Measurements from ENCODE around the gene ADORA2A.

The ADORA2A gene

GRCh38 chr22:24398409-24398808, 29.0 kb upstream of the ADORA2A start:
- Mint-ChIP-seq H3K27me3 (no peaks in the 10 kb centered on the region), H3K4me3 (no peak overlapping the region), H3K27ac (peak overlapping the region; percentile 68), H3K36me3 (peaks cover 11% of the 10 kb centered on the region), H3K4me1 (ENCODE audit: low read depth) (peaks cover 9% of the 10 kb centered on the region), H3K9me3 (ENCODE audit: low read depth) (no peaks in the 10 kb centered on the region)

GRCh38 chr22:24400034-24400725, 27.2 kb upstream of the ADORA2A start:
- no peak overlapping the region for H3K27ac Mint-ChIP-seq
- peaks cover 10% of the 10 kb centered on the region for H3K4me1 Mint-ChIP-seq (ENCODE audit: low read depth)

DNA sequence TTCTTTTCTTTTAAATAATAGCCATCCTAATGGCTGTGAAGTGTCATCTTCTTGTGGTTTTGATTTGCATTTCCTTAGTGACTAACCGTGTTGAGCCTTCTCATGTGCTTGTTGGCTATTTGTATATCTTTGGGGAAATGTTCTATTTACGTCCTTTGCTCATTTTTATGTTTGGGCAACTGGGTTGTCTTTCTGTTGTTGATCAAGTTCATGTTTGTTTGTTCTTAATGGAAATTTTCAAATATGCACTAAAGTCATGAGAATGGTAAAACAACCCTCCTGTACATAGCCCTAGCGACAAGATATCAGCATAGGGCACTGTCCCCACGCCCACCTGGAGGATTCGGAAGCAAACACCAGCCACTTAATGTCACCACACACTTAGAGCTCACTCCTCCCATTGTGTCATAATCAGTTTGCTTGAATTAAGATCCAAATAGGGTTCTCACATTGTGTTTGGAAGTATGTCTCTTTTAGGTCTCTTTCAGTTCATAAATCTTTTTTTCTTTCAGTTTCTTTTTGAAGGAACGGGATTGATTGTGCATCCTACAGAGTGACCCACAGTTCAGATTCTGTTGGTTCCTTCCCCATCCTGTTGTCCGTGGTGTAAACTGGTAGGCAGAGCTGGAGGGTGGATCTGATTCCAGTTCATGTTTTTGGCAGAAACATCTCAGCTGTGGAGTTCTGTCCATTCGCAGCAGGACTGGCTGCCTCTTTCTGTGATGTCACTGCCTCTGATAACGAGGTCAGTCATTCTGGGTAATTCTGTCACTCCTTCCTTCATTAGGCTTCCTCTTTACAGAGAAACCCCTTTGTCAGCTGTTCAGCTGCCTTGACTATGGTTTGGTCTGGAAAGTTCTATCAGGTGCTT, 26.4 kb upstream of the ADORA2A start:
- peak overlapping the region; percentile 8 for H3K27ac Mint-ChIP-seq
- H3K9me3 Mint-ChIP-seq (ENCODE audit: low read depth) = no peaks in the 10 kb centered on the region
- no peaks in the 10 kb centered on the region for H3K27me3 Mint-ChIP-seq
- H3K36me3 Mint-ChIP-seq = peaks cover 6% of the 10 kb centered on the region
- peaks cover 13% of the 10 kb centered on the region for H3K4me1 Mint-ChIP-seq (ENCODE audit: low read depth)
- H3K4me3 Mint-ChIP-seq = no peak overlapping the region

More at GRCh38 chr22:24400034-24400725, 27.2 kb upstream of the ADORA2A start:
- H3K36me3 Mint-ChIP-seq = peaks cover 9% of the 10 kb centered on the region
- no peaks in the 10 kb centered on the region for H3K9me3 Mint-ChIP-seq (ENCODE audit: low read depth)
- H3K27me3 Mint-ChIP-seq = no peaks in the 10 kb centered on the region
- H3K4me3 Mint-ChIP-seq = no peak overlapping the region

DNA sequence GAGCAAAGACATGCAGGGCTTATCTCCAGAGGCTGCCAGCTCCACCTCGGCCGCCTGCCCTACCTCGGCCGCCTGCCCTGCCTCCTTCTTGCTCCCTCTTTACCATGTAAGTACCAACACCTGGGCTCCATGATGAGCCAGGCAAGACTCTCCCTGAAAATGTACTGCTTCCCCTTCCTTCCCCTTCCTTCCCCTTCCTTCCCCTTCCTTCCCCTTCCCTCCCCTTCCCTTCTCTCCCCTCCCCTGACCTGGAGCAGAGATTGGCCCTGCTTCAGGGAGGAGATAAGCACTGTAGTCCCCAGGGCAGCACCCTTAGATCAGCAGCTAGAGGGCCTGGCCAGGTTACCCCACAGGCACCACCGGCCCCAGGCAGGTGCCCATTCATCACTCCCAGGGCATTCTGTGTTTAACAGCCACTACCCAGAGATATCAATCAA, 25.4 kb upstream of the ADORA2A start:
- peaks cover 22% of the 10 kb centered on the region for H3K4me1 Mint-ChIP-seq (ENCODE audit: low read depth)
- H3K9me3 Mint-ChIP-seq (ENCODE audit: low read depth) = no peaks in the 10 kb centered on the region
- H3K27me3 Mint-ChIP-seq = no peaks in the 10 kb centered on the region
- no peak overlapping the region for H3K27ac Mint-ChIP-seq
- H3K4me3 Mint-ChIP-seq = no peak overlapping the region
- peaks cover 5% of the 10 kb centered on the region for H3K36me3 Mint-ChIP-seq

GRCh38 chr22:24402460-24403192, 24.8 kb upstream of the ADORA2A start:
- peaks cover 5% of the 10 kb centered on the region for H3K36me3 Mint-ChIP-seq
- H3K4me3 Mint-ChIP-seq = no peak overlapping the region
- H3K27me3 Mint-ChIP-seq = no peaks in the 10 kb centered on the region
- H3K27ac Mint-ChIP-seq = no peak overlapping the region
- H3K9me3 Mint-ChIP-seq (ENCODE audit: low read depth) = no peaks in the 10 kb centered on the region
- H3K4me1 Mint-ChIP-seq (ENCODE audit: low read depth) = peaks cover 29% of the 10 kb centered on the region

GRCh38 chr22:24403346-24403745, 24.1 kb upstream of the ADORA2A start:
- Mint-ChIP-seq H3K4me3 (no peak overlapping the region), H3K27ac (peak overlapping the region; percentile 8), H3K4me1 (ENCODE audit: low read depth) (peaks cover 31% of the 10 kb centered on the region), H3K27me3 (no peaks in the 10 kb centered on the region), H3K36me3 (peaks cover 2% of the 10 kb centered on the region), H3K9me3 (ENCODE audit: low read depth) (no peaks in the 10 kb centered on the region)

- Mint-ChIP-seq H3K36me3 (peaks cover 2% of the 10 kb centered on the region), H3K4me3 (no peak overlapping the region), H3K27ac (no peak overlapping the region), H3K4me1 (ENCODE audit: low read depth) (peaks cover 41% of the 10 kb centered on the region), H3K27me3 (no peaks in the 10 kb centered on the region), H3K9me3 (ENCODE audit: low read depth) (no peaks in the 10 kb centered on the region)
These were observed 22.7 kb upstream of the ADORA2A start for GRCh38 chr22:24404561-24405275.

GRCh38 chr22:24405631-24406321, 21.6 kb upstream of the ADORA2A start:
- H3K27me3 Mint-ChIP-seq = no peaks in the 10 kb centered on the region
- peaks cover 49% of the 10 kb centered on the region for H3K4me1 Mint-ChIP-seq (ENCODE audit: low read depth)
- no peaks in the 10 kb centered on the region for H3K9me3 Mint-ChIP-seq (ENCODE audit: low read depth)
- peaks cover under 1% of the 10 kb centered on the region for H3K36me3 Mint-ChIP-seq
- no peak overlapping the region for H3K4me3 Mint-ChIP-seq
- no peak overlapping the region for H3K27ac Mint-ChIP-seq

GRCh38 chr22:24406322-24407277, 20.8 kb upstream of the ADORA2A start:
- Mint-ChIP-seq H3K4me3 (no peak overlapping the region), H3K27ac (peak overlapping the region; percentile 81), H3K27me3 (no peaks in the 10 kb centered on the region), H3K4me1 (ENCODE audit: low read depth) (peaks cover 46% of the 10 kb centered on the region), H3K9me3 (ENCODE audit: low read depth) (no peaks in the 10 kb centered on the region), H3K36me3 (no peaks in the 10 kb centered on the region)

DNA sequence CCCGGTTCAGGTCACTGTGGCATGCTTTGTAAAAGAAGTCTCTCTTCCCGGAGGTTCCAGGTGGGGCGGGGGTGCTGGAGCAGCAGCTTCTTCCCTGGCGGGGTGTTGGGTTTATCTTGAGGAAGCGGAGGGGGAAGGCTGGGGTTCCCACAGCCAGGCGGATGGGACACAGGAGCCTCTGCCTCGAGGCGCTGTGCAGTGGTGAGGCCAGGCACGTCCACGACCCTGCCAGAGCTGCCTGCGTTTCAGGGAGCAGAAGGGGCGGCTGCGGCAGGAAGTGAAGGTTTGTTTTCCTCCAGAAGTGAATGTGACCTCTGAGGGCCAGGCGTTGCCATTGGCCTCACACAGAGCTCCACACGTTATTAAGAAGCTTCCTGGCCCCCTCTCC, 20.1 kb upstream of the ADORA2A start:
- no peaks in the 10 kb centered on the region for H3K36me3 Mint-ChIP-seq
- no peaks in the 10 kb centered on the region for H3K27me3 Mint-ChIP-seq
- H3K27ac Mint-ChIP-seq = peak overlapping the region; percentile 81
- H3K4me3 Mint-ChIP-seq = no peak overlapping the region
- no peaks in the 10 kb centered on the region for H3K9me3 Mint-ChIP-seq (ENCODE audit: low read depth)
- H3K4me1 Mint-ChIP-seq (ENCODE audit: low read depth) = peaks cover 46% of the 10 kb centered on the region

DNA sequence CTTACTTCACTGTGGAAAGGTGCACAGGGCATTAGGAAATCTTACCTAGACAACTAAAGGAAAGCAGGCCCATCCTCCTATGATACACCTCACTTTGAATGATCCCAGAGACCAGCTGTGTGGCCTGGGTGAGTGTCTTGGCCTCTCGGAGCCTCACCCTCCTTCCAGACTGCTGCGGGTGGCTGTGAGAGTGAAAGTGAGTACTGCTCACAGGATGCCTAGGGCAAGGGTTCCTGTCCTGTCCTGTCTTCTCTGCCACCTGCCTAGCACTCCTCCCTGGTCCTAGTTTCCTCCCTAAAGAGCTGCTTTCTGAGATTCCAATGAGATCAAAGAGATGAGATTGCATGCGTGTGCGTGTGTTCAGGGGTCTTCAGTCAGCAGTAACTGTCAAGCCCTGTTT, 19.5 kb upstream of the ADORA2A start:
- peaks cover 46% of the 10 kb centered on the region for H3K4me1 Mint-ChIP-seq (ENCODE audit: low read depth)
- H3K27ac Mint-ChIP-seq = peak overlapping the region; percentile 81
- H3K36me3 Mint-ChIP-seq = no peaks in the 10 kb centered on the region
- no peaks in the 10 kb centered on the region for H3K9me3 Mint-ChIP-seq (ENCODE audit: low read depth)
- no peaks in the 10 kb centered on the region for H3K27me3 Mint-ChIP-seq
- H3K4me3 Mint-ChIP-seq = no peak overlapping the region

GRCh38 chr22:24408630-24409029, 18.8 kb upstream of the ADORA2A start:
- Mint-ChIP-seq H3K36me3 (no peaks in the 10 kb centered on the region), H3K4me1 (ENCODE audit: low read depth) (peaks cover 46% of the 10 kb centered on the region), H3K4me3 (no peak overlapping the region), H3K27ac (no peak overlapping the region), H3K9me3 (ENCODE audit: low read depth) (no peaks in the 10 kb centered on the region), H3K27me3 (no peaks in the 10 kb centered on the region)

- H3K4me1 Mint-ChIP-seq (ENCODE audit: low read depth) = peaks cover 45% of the 10 kb centered on the region
- H3K36me3 Mint-ChIP-seq = no peaks in the 10 kb centered on the region
- H3K4me3 Mint-ChIP-seq = no peak overlapping the region
- H3K27ac Mint-ChIP-seq = no peak overlapping the region
- H3K27me3 Mint-ChIP-seq = no peaks in the 10 kb centered on the region
- H3K9me3 Mint-ChIP-seq (ENCODE audit: low read depth) = no peaks in the 10 kb centered on the region
These were observed 17.7 kb upstream of the ADORA2A start for GRCh38 chr22:24409707-24410106.
